H1 (cell line): ENCODE measurements around the gene TTC34. TPM values are rescaled to one million over a fixed set of nuclear protein-coding genes. Genes with fewer than 3 reads are reported as not detected.

Experiments used
- CTCF ChIA-PET: fragments of 300-600 bp; sonication (Branson Sonifier 250); formaldehyde crosslinking; loops from one replicate; lab custom pipeline; 2021; ENCODE audit not compliant: partially characterized antibody; lab: Charles Lee
- POLR2A ChIA-PET: fragments of 300-600 bp; sonication (Branson Sonifier 250); formaldehyde crosslinking; loops from one replicate; lab custom pipeline; 2021; ENCODE audit warnings: inconsistent platforms; ENCODE audit not compliant: partially characterized antibody; lab: Charles Lee
- DNase-seq, 2 experiments: peaks; one replicate each; pipeline versions ENCODE4 v3.0.0 to v3.0.0-alpha.2; 2010 to 2022; ENCODE audit warnings: low spot score in 2 of 2, low read depth in 1 of 2, mixed read lengths in 1 of 2
- FAIRE-seq: peaks from 2 replicates; lab custom pipeline; 2011; peaks lifted over from hg19 to GRCh38; lab: Jason Lieb, UNC
- H2AFZ ChIP-seq: 2 replicates; pipeline ENCODE4 v1.8.1; 2012; ENCODE audit warnings: low read length, inconsistent platforms
- H2AK5ac ChIP-seq: 2 replicates; pipeline ENCODE4 v1.6.1; 2013; ENCODE audit warnings: low read depth, low read length
- H2BK120ac ChIP-seq: replicated peaks from 2 replicates; pipeline ENCODE3; 2013; ENCODE audit warnings: low read depth, low read length, inconsistent platforms
- H2BK12ac ChIP-seq: 2 replicates; pipeline ENCODE4 v1.6.1; 2013; ENCODE audit warnings: low read depth, low read length
- H2BK15ac ChIP-seq: 2 replicates; pipeline ENCODE4 v1.6.1; 2013; ENCODE audit warnings: low read length
- H2BK20ac ChIP-seq: 2 replicates; pipeline ENCODE4 v1.6.1; 2013; ENCODE audit warnings: low read length
- H2BK5ac ChIP-seq: 2 replicates; pipeline ENCODE4 v1.6.1; 2013; ENCODE audit warnings: low read depth, low read length
- H3K14ac ChIP-seq: 2 replicates; pipeline ENCODE4 v1.6.1; 2013; ENCODE audit warnings: inconsistent platforms; ENCODE audit not compliant: insufficient read length
- H3K18ac ChIP-seq: 2 replicates; pipeline ENCODE4 v1.6.1; 2013; ENCODE audit warnings: low read length; ENCODE audit errors: extremely low read depth
- H3K23ac ChIP-seq: 2 replicates; pipeline ENCODE4 v1.6.1; 2013; ENCODE audit warnings: inconsistent platforms; ENCODE audit not compliant: insufficient read length
- H3K23me2 ChIP-seq: 2 replicates; pipeline ENCODE4 v1.6.1; 2013; ENCODE audit warnings: low read depth, low read length
- H3K27ac ChIP-seq: 2 replicates; pipeline ENCODE4 v1.6.1; 2011; ENCODE audit warnings: low read depth, low read length, inconsistent platforms
- H3K27me3 ChIP-seq, 4 experiments: replicated peaks in 1 of 4; 1 replicate in 1 of 4; 2 replicates in 3 of 4; pipeline versions ENCODE4 v1.6.1 to v1.8.1; 2011 to 2013; ENCODE audit warnings: low read length in 3 of 4, mild to moderate bottlenecking in 3 of 4, inconsistent platforms in 2 of 4, mixed read lengths in 2 of 4, moderate library complexity in 1 of 4; ENCODE audit not compliant: control insufficient read depth in 3 of 4, insufficient read depth in 3 of 4; ENCODE audit errors: extremely low read depth in 1 of 4
- H3K36me3 ChIP-seq, 4 experiments: 2 replicates each; pipeline versions ENCODE4 v1.6.1 to v1.8.1; 2011 to 2013; ENCODE audit warnings: mild to moderate bottlenecking in 4 of 4, low read length in 3 of 4, moderate library complexity in 2 of 4, control low read depth in 1 of 4, inconsistent platforms in 1 of 4; ENCODE audit not compliant: insufficient read depth in 4 of 4, control insufficient read depth in 2 of 4
- H3K4ac ChIP-seq: replicated peaks from 2 replicates; pipeline ENCODE3; 2013; ENCODE audit warnings: low read length, low read depth, mixed read lengths, inconsistent platforms; ENCODE audit not compliant: insufficient read length
- H3K4me1 ChIP-seq, 4 experiments: replicated peaks in 1 of 4; 1 replicate in 1 of 4; 2 replicates in 3 of 4; pipeline versions ENCODE4 v1.6.1 to v1.8.1; 2011 to 2013; ENCODE audit warnings: low read length in 3 of 4, inconsistent platforms in 2 of 4, mixed read lengths in 1 of 4; ENCODE audit not compliant: insufficient read depth in 4 of 4, control insufficient read depth in 3 of 4
- H3K4me2 ChIP-seq, 2 experiments: 2 replicates each; pipeline versions ENCODE4 v1.6.1 to v1.8.1; 2011 to 2013; ENCODE audit warnings: low read depth in 2 of 2, low read length in 2 of 2, control low read depth in 1 of 2, inconsistent platforms in 1 of 2, mild to moderate bottlenecking in 1 of 2; ENCODE audit not compliant: insufficient read depth in 1 of 2
- H3K4me3 ChIP-seq, 4 experiments: fragments of 200-600, 300-600 bp in 1 of 4; sonication (generic), shearing (Covaris generic), sonication (Bioruptor Twin) in 1 of 4; 2 replicates each; pipeline versions ENCODE4 v1.5.1 to v1.8.1; 2011 to 2016; ENCODE audit warnings: low read length in 4 of 4, low read depth in 3 of 4, control low read depth in 2 of 4, inconsistent platforms in 2 of 4, mild to moderate bottlenecking in 2 of 4, mixed read lengths in 1 of 4, moderate library complexity in 1 of 4; ENCODE audit not compliant: insufficient read depth in 2 of 4; ENCODE audit errors: extremely low read depth in 1 of 4
- H3K56ac ChIP-seq: replicated peaks from 2 replicates; pipeline ENCODE3; 2013; ENCODE audit warnings: low read depth, mild to moderate bottlenecking, mixed read lengths, low read length, inconsistent platforms; ENCODE audit not compliant: insufficient read length
- H3K79me1 ChIP-seq: 2 replicates; pipeline ENCODE4 v1.6.1; 2013; ENCODE audit warnings: low read depth, low read length, control low read depth
- H3K79me2 ChIP-seq, 2 experiments: 2 replicates each; pipeline versions ENCODE4 v1.6.1 to v1.8.1; 2012 to 2013; ENCODE audit warnings: low read length in 2 of 2, mild to moderate bottlenecking in 2 of 2, inconsistent platforms in 1 of 2; ENCODE audit not compliant: insufficient read depth in 2 of 2, control insufficient read depth in 1 of 2
- H3K9ac ChIP-seq, 4 experiments: replicated peaks in 1 of 4; 1 replicate in 1 of 4; 2 replicates in 3 of 4; pipeline versions ENCODE4 v1.6.1 to v1.8.1; 2011 to 2013; ENCODE audit warnings: low read depth in 3 of 4, low read length in 3 of 4, control low read depth in 2 of 4, mild to moderate bottlenecking in 2 of 4, moderate library complexity in 2 of 4, inconsistent platforms in 1 of 4; ENCODE audit errors: extremely low read depth in 1 of 4
- H3K9me3 ChIP-seq, 2 experiments: 2 replicates each; pipeline versions ENCODE4 v1.6.1 to v1.8.1; 2012 to 2013; ENCODE audit warnings: mild to moderate bottlenecking in 2 of 2, moderate library complexity in 2 of 2, control low read depth in 1 of 2, inconsistent platforms in 1 of 2, low read depth in 1 of 2, low read length in 1 of 2, mixed read lengths in 1 of 2; ENCODE audit not compliant: insufficient read depth in 2 of 2
- H4K20me1 ChIP-seq, 2 experiments: replicated peaks in 1 of 2; 2 replicates each; pipeline versions ENCODE3 to v1.8.1; 2011 to 2013; ENCODE audit warnings: inconsistent platforms in 2 of 2, low read length in 2 of 2, mild to moderate bottlenecking in 1 of 2; ENCODE audit not compliant: insufficient read depth in 2 of 2, control insufficient read depth in 1 of 2
- H4K5ac ChIP-seq: 2 replicates; pipeline ENCODE4 v1.6.1; 2013; ENCODE audit warnings: low read length, low read depth, mixed read lengths, inconsistent platforms; ENCODE audit not compliant: insufficient read length
- H4K8ac ChIP-seq: 2 replicates; pipeline ENCODE4 v1.8.0; 2013; ENCODE audit warnings: mild to moderate bottlenecking, moderate library complexity, low read length, inconsistent platforms; ENCODE audit not compliant: insufficient read depth; ENCODE audit errors: extremely low read depth
- H4K91ac ChIP-seq: replicated peaks from 2 replicates; pipeline ENCODE3; 2013; ENCODE audit warnings: low read length, mixed read lengths, inconsistent platforms; ENCODE audit not compliant: insufficient read length
- BRCA1 ChIP-seq: IDR thresholded peaks from 2 replicates; pipeline ENCODE4 v1.6.1; 2012; ENCODE audit warnings: low read depth, low read length, improper control_type of control experiment
- CHD2 ChIP-seq: IDR thresholded peaks from 2 replicates; pipeline ENCODE4 v1.6.1; 2012; ENCODE audit warnings: low read length, improper control_type of control experiment
- EGR1 ChIP-seq: IDR thresholded peaks from 2 replicates; pipeline ENCODE4 v1.6.1; 2011; ENCODE audit warnings: low read depth, low read length, borderline replicate concordance
- EP300 ChIP-seq, 2 experiments: IDR thresholded peaks; 1 replicate in 1 of 2; 2 replicates in 1 of 2; pipeline ENCODE4 v1.6.1; 2011 to 2012; ENCODE audit warnings: low read depth in 2 of 2, low read length in 2 of 2, mild to moderate bottlenecking in 2 of 2, borderline replicate concordance in 1 of 2, inconsistent platforms in 1 of 2, moderate library complexity in 1 of 2
- HDAC6 ChIP-seq: IDR thresholded peaks from one replicate; pipeline ENCODE4 v1.7.1; 2012; ENCODE audit warnings: low read depth, mild to moderate bottlenecking, inconsistent platforms, low read length, moderate library complexity
- RFX5 ChIP-seq: IDR thresholded peaks from 2 replicates; pipeline ENCODE4 v1.6.1; 2011; ENCODE audit warnings: low read depth, low read length, improper control_type of control experiment, borderline replicate concordance
- SAP30 ChIP-seq: fragments of 300-600 bp; sonication (generic); IDR thresholded peaks from 2 replicates; pipeline ENCODE4 v1.7.1; 2012; ENCODE audit warnings: low read length, moderate library complexity, mild to moderate bottlenecking, inconsistent platforms; ENCODE audit not compliant: insufficient read depth, insufficient replicate concordance
- USF2 ChIP-seq: IDR thresholded peaks from 2 replicates; pipeline ENCODE4 v1.6.1; 2011; ENCODE audit warnings: low read length, improper control_type of control experiment
- WGBS, 2 experiments: shearing (Covaris generic) in 1 of 2; methylation state at CpG; one replicate each; pipeline versions ENCODE4 v1.1.6 to v1.1.7; 2013 to 2015; ENCODE audit warnings: low lambda C conversion rate in 2 of 2, mixed read lengths in 2 of 2, inconsistent platforms in 1 of 2, low coverage in 1 of 2, missing lambda C conversion rate in 1 of 2; ENCODE audit not compliant: insufficient replicate concordance in 2 of 2, insufficient coverage in 1 of 2, insufficient read length in 1 of 2; ENCODE audit errors: extremely low coverage in 1 of 2, missing lambda C conversion rate in 1 of 2; 5-methylcytosine and 5-hydroxymethylcytosine counted together
- polyA plus RNA-seq, 7 experiments: library from polyadenylated mRNA; depleted of rRNA in 3 of 7; stranded (reverse) in 5 of 7; unstranded in 2 of 7; fragments of >200 nt in 5 of 7; fragments of 200-250 nt in 2 of 7; gene quantifications; 1 replicate in 5 of 7; 2 replicates in 1 of 7; 4 replicates in 1 of 7; pipeline versions ENCODE4 v1.2.1 to v1.2.3, GENCODE V29; 2011 to 2013; ENCODE audit warnings: missing spikeins in 2 of 7, mixed read lengths in 2 of 7
- total RNA-seq: library from RNA; stranded (reverse); fragmentation: NEBNext Ultra II Directional; extraction: Animal tissue kit (Norgen Biotek cat#: 25700); gene quantifications from 2 replicates; pipeline ENCODE4 v1.2.1, GENCODE V29; 2021

The TTC34 gene
- total and polyA plus RNA-seq, 2 of the 8 experiments (the other 6 are each of a cell fraction or from before 2014, with no cell fraction given) = 0.23 to 0.50 TPM

GRCh38 chr1:2590233-2591141 is 211.0 kb downstream of the TTC34 start:
- Histone ChIP-seq H3K9ac (no peak overlapping the region), H2AFZ (no peak overlapping the region), H3K23ac (no peak overlapping the region), H3K9me3 (peaks cover 0 to 12% of the 10 kb centered on the region in 2 experiments; a peak in 2 of 4 replicates), H3K27ac (no peak overlapping the region), H3K18ac (no peak overlapping the region), H3K79me2 (no peaks in the 10 kb centered on the region), H3K36me3 (peaks cover 0 to 8% (median 0%) of the 10 kb centered on the region in 4 experiments; a peak in 1 of 8 replicates), H3K4me1 (peaks cover 0 to 9% (median 2%) of the 10 kb centered on the region in 4 experiments; a peak in 1 of 7 replicates), H4K91ac (no peak overlapping the region), H3K14ac (no peak overlapping the region), H2BK20ac (no peak overlapping the region), H3K4me3 (no peak overlapping the region), H3K4ac (no peak overlapping the region), H4K5ac (no peak overlapping the region), H3K23me2 (peaks cover 12% of the 10 kb centered on the region), H4K8ac (no peak overlapping the region), H3K56ac (no peak overlapping the region), H4K20me1 (peaks cover 2 to 3% of the 10 kb centered on the region in 2 experiments), H3K4me2 (no peak overlapping the region), H3K27me3 (no peaks in the 10 kb centered on the region), H2BK5ac (no peak overlapping the region), H2BK15ac (no peak overlapping the region), H3K79me1 (no peaks in the 10 kb centered on the region; the same call in 1 of the 2 replicates), H2BK120ac (no peak overlapping the region), H2BK12ac (no peak overlapping the region), H2AK5ac (no peak overlapping the region)
- FAIRE-seq = no peak
- ChIA-PET POLR2A (no interaction called here), CTCF (no interaction called here)
- 93% methylated on average over 24 of the region's 31 CpGs; no CpG with 5 or more reads in 1 of the 2 experiments for WGBS, 2 experiments
- no peak for DNase-seq
- no peak for TF ChIP-seq RFX5
- no peak for TF ChIP-seq HDAC6
- TF ChIP-seq EGR1 = no peak
- no peak for TF ChIP-seq BRCA1
- no peak for TF ChIP-seq SAP30
- TF ChIP-seq USF2 = no peak
- TF ChIP-seq CHD2 = no peak
- no peak for TF ChIP-seq EP300 (IDR thresholded peaks at IDR 0.05; ENCODE audit: borderline replicate concordance in 1 of 2, low read depth in 2 of 2, low read length in 2 of 2)
